Duodenal mucosa (tissue), 2 donors: ENCODE measurements around the gene WDR91.

Experiments used
- H3K27ac ChIP-seq: one replicate; pipeline ENCODE4 v1.7.0; 2013; ENCODE audit warnings: low read depth, low read length
- H3K27me3 ChIP-seq, 2 donors: one replicate each; pipeline ENCODE4 v1.7.0; 2013; ENCODE audit warnings: low read length in 2 of 2, control low read depth in 1 of 2; ENCODE audit not compliant: insufficient read depth in 2 of 2, control insufficient read depth in 1 of 2
- H3K36me3 ChIP-seq, 2 donors: one replicate each; pipeline ENCODE4 v1.7.0; 2013; ENCODE audit warnings: low read length in 2 of 2, control low read depth in 1 of 2; ENCODE audit not compliant: insufficient read depth in 2 of 2, control insufficient read depth in 1 of 2
- H3K4me1 ChIP-seq, 2 donors: one replicate each; pipeline ENCODE4 v1.7.0; 2013; ENCODE audit warnings: low read length in 2 of 2, control low read depth in 1 of 2; ENCODE audit not compliant: insufficient read depth in 2 of 2, control insufficient read depth in 1 of 2
- H3K4me3 ChIP-seq, 2 donors: one replicate each; pipeline ENCODE4 v1.7.0; 2013; ENCODE audit warnings: low read length in 2 of 2, low read depth in 1 of 2
- H3K9ac ChIP-seq, 2 donors: one replicate each; pipeline ENCODE4 v1.7.0; 2013; ENCODE audit warnings: low read length in 2 of 2, low read depth in 1 of 2
- H3K9me3 ChIP-seq, 2 donors: one replicate each; pipeline ENCODE4 v1.7.0; 2013; ENCODE audit warnings: low read length in 2 of 2, control low read depth in 1 of 2; ENCODE audit not compliant: control insufficient read depth in 1 of 2

Gene WDR91

DNA sequence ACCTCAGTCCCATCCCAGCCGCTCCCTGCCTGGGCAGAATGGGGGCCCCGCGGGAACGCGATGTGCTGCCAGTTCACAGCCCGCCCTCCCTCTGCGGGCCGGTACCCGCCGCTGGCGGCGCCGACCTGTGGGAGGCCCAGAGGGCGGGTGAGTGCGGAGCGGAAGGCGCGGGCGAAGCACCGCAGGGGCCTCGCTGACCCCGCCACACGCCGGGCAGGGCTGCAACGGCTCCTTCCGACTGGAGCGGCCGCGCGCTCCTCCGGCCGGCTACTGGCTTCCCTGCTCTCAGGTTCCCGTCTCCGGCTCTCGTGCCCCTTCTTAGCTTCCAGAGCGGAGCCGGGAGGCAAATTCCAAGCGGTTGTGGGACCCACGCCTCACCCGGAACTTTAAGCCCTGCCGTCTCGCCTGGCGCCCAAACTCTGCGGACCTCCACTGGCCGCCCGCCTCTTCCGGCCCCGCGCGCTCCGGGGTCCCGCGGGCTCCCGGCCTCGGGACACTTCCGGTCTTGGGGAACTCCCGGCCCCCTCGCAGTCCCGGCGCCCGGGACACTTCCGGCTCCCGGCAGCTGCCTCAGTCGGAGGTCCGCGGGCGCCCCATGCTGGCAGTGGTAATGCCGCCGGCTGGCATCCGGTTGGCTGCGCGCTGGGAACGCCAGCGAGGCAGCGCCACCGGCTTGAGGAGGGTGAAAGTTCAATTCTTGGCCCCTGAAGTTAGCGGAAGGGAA lies 40.9 kb downstream of the WDR91 start, which contains the start of gene CYREN:
Gene CYREN, minus strand, starts transcription at position 434 of the 724 bp plus-strand sequence. CDS start 1,785 bp downstream, outside the sequence.
- Histone ChIP-seq H3K9ac (peak within 1 kb of the TSS; percentile 84 to 94), H3K4me3 (peak within 1 kb of the TSS; percentile 78 to 80), H3K4me1 (peaks cover 12 to 43% of the 10 kb centered on the region in 2 donors), H3K27me3 (no peaks in the 10 kb centered on the region), H3K36me3 (peaks cover 13 to 33% of the 10 kb centered on the region in 2 donors), H3K27ac (peak within 1 kb of the TSS; percentile 91), H3K9me3 (no peaks in the 10 kb centered on the region)

DNA sequence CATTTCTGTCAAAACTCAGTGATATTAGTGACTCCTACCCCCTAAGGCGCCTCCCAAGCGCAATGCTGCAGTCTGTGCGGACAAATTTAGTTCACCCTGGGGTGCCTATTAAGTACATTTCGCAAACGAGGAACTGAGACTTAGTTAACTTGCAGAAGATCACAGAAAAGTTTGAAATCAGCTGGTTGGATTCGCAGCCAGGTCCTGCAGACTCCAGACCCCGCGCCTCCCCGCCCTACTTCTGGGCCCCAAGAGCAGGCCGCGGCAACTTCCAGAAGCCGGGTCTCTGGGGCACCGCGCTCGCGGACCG lies 41.4 kb downstream of the WDR91 start:
- H3K27ac ChIP-seq = peak overlapping the region; percentile 91
- peaks cover 17 to 38% of the 10 kb centered on the region in 2 donors for H3K36me3 ChIP-seq
- peak overlapping the region; percentile 78 to 80 for H3K4me3 ChIP-seq
- no peaks in the 10 kb centered on the region for H3K9me3 ChIP-seq
- peak overlapping the region; percentile 84 to 94 for H3K9ac ChIP-seq
- H3K4me1 ChIP-seq = peaks cover 12 to 43% of the 10 kb centered on the region in 2 donors
- no peaks in the 10 kb centered on the region for H3K27me3 ChIP-seq

DNA sequence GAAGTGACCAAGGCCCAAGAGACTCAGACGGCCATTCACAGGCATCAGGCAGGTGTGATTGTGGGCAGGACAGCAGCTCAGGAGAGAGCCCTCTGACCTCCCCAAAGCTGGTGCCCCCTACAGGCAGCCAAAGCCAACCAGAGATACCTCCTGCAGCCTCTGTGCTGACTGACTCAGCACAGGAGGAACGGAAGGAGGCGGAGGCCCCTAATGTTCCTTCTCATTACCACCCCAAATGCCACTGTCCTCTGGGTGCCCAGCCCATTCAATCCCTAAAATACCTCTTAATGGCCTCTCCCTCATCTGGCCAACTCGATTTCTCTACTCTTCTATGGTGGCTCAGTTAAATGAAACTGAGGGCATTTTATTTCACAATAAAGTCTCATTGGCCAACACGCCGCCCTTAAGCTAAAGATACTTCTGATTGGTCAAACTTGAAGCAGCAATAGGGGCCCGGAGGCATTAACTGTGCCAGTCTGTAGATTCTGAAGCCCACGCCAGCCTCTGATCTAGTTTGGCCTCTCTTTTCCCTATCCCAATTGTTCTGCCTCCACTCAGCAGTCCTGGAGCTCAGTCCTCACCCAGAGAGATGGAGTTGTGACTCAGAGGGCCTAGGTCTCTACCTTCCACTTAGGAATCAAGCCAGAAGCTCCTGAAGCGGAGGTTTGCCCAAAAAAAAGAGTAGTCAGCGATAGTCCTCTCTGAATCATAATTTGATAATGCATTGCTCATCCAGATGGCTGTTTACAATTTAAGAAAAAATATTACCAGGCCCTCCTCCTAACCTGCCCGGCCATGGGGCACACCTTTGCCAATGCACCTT lies 42.0 kb downstream of the WDR91 start:
- Histone ChIP-seq H3K27ac (peak overlapping the region; percentile 91), H3K9ac (peak overlapping the region; percentile 84 to 94), H3K27me3 (no peaks in the 10 kb centered on the region), H3K36me3 (peaks cover 22 to 44% of the 10 kb centered on the region in 2 donors), H3K4me1 (peaks cover 12 to 43% of the 10 kb centered on the region in 2 donors), H3K9me3 (no peaks in the 10 kb centered on the region), H3K4me3 (peak overlapping the region; percentile 78 to 80)

DNA sequence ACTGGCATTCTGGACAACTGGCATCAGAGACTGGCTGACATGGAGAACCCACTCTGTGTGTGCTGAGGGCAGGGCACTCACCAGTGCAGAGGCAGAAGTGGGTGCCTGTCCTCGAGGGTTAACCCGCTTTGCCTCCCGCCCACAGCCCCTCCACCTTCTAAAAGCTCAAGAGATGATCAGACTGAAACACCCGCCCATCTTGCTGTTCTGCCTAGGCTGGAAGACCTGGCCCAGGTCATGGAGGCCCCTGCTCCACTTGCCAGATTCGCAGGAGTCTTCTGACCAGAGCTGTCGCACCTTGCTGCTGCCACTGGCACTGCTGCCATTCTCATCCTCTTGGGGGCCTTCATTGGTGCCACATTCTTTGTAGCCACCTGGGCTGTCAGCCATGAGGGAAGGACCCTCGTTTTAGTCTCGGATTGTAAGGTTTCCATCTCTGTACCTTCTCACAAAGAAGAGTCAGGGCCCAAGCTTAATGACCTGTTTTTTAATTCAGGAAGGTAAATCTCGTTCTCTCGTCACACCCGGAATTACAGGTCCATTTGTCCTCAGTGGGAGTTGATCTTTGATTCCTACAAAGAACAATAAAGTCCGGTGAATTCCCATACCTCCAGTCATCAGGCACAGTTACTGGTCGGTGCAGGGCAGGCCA lies 42.7 kb downstream of the WDR91 start:
- Histone ChIP-seq H3K9ac (peak overlapping the region; percentile 84 to 94), H3K4me1 (peaks cover 12 to 43% of the 10 kb centered on the region in 2 donors), H3K27ac (no peak overlapping the region), H3K9me3 (no peaks in the 10 kb centered on the region), H3K4me3 (peak overlapping the region; percentile 24 to 80), H3K27me3 (no peaks in the 10 kb centered on the region), H3K36me3 (peaks cover 26 to 47% of the 10 kb centered on the region in 2 donors)

DNA sequence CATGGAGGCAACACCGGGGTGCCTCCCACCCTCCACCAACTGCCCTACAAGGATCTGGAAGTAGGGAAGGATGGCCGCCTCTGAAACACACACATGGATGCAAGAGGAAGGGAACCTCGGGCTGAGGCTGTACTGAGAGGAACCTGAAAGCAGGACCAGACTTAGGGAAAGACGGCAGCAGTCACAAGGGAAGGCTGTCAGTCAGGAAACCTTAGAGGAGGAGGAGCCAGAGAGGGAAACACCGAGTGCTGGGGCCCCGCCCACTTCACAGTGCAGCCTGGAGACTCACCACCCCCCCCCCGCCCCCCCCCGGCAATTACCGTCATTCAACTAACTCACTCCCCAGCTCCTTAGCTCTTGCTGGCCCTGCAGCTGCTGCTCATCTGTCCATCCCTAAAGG lies 43.3 kb downstream of the WDR91 start:
- H3K27ac ChIP-seq = no peak overlapping the region
- no peaks in the 10 kb centered on the region for H3K9me3 ChIP-seq
- H3K27me3 ChIP-seq = no peaks in the 10 kb centered on the region
- peak overlapping the region; percentile 21 to 24 for H3K4me3 ChIP-seq
- H3K9ac ChIP-seq = no peak overlapping the region
- peaks cover 26 to 47% of the 10 kb centered on the region in 2 donors for H3K36me3 ChIP-seq
- peaks cover 12 to 43% of the 10 kb centered on the region in 2 donors for H3K4me1 ChIP-seq

GRCh38 chr7:135167365-135167917 lies 43.9 kb downstream of the WDR91 start:
- Histone ChIP-seq H3K9ac (no peak overlapping the region), H3K4me1 (peaks cover 12 to 43% of the 10 kb centered on the region in 2 donors), H3K27ac (no peak overlapping the region), H3K4me3 (peak overlapping the region in 1 of 2 donors; percentile 21), H3K9me3 (no peaks in the 10 kb centered on the region), H3K36me3 (peaks cover 26 to 47% of the 10 kb centered on the region in 2 donors), H3K27me3 (no peaks in the 10 kb centered on the region)

GRCh38 chr7:135166338-135166990 lies 44.9 kb downstream of the WDR91 start:
- H3K27ac ChIP-seq = no peak overlapping the region
- H3K4me1 ChIP-seq = peaks cover 12 to 38% of the 10 kb centered on the region in 2 donors
- H3K36me3 ChIP-seq = peaks cover 26 to 47% of the 10 kb centered on the region in 2 donors
- H3K9ac ChIP-seq = no peak overlapping the region
- H3K9me3 ChIP-seq = no peaks in the 10 kb centered on the region
- H3K4me3 ChIP-seq = no peak overlapping the region
- H3K27me3 ChIP-seq = no peaks in the 10 kb centered on the region

DNA sequence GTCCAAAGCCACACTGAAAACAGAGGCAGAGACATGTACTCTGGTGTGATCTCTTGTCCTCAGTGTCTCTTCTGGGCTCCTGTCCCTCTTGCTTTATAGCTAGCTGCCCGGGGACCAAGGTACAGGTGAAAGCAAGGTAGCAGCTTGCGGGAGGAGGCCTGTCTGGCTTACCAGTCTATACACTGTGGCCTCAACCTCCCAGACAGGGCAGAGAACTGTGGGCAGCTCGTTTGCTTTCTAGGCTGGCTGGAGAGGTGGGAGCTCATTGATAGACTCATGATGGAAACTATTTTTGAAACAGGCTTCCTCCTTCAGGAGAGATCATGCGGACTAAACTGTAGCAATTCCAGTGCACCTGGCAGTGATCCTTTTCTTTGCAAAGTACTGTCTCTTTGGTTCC lies 45.5 kb downstream of the WDR91 start:
- H3K9me3 ChIP-seq = no peaks in the 10 kb centered on the region
- H3K27ac ChIP-seq = no peak overlapping the region
- H3K4me3 ChIP-seq = no peak overlapping the region
- no peaks in the 10 kb centered on the region for H3K27me3 ChIP-seq
- H3K4me1 ChIP-seq = peaks cover 14 to 35% of the 10 kb centered on the region in 2 donors
- no peak overlapping the region for H3K9ac ChIP-seq
- peaks cover 26 to 47% of the 10 kb centered on the region in 2 donors for H3K36me3 ChIP-seq

- H3K4me1 ChIP-seq = peaks cover 28 to 41% of the 10 kb centered on the region in 2 donors
Observed at GRCh38 chr7:135164357-135165061, 46.8 kb downstream of the WDR91 start.

More at GRCh38 chr7:135164357-135165061, 46.8 kb downstream of the WDR91 start:
- Histone ChIP-seq H3K9me3 (no peaks in the 10 kb centered on the region), H3K4me3 (no peak overlapping the region), H3K27ac (no peak overlapping the region), H3K27me3 (no peaks in the 10 kb centered on the region), H3K36me3 (peaks cover 26 to 47% of the 10 kb centered on the region in 2 donors), H3K9ac (no peak overlapping the region)
